GM19023 (cell line): Measurements from ENCODE around the gene OR5AU1.
"Not testable (repeated sequence)": the region's sequence is repeated elsewhere in the genome, so short reads cannot be mapped to it uniquely, and the experiment has no call there.

Experiments
- ATAC-seq: cut with Tn5 transposase; IDR thresholded peaks from one replicate; pipeline ENCODE4 v1.9.1; 2021; ENCODE audit warnings: mild to moderate bottlenecking, moderate library complexity; ENCODE audit not compliant: unreplicated experiment

OR5AU1 gene

DNA sequence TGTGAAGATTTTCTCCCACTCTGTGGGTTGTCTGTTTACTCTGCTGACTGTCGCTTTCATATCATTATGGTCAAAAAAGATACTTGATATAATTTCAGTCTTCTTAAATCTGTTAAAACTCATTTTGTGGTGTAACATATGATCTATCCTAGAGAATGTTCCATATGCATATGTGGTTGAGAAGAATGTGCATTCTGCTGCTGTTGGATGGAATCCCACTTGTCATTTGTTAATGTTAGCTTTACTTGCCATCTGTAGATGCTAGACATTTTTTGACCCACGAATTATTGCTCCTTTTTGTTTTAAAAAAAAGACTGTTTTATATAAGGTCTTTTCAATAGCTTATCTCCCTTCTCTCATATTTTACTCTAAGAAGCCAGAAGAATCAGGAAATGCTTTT lies 26.3 kb upstream of the OR5AU1 start:
- ATAC-seq, result no peak

DNA sequence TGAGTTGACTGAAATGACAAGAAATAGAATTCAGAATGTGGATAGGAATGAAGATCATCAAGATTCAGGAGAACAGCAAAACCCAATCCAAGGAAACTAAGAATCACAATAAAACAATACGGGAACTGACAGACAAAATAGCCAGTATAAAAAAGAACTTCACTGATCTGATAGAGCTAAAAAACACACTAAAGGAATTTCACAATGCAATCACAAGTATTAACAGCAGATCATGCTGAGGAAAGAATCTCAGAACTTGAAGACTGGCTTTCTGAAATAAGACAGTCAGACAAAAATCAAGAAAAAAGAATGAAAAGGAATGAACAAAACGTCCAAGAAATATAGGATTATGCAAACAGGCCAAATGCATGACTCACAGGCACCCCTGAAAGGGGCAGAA lies 15.3 kb upstream of the OR5AU1 start:
- ATAC-seq, result no peak

GRCh38 chr14:21169573-21169972 lies 13.7 kb upstream of the OR5AU1 start:
- no peak for ATAC-seq

- no peak for ATAC-seq
Observed at GRCh38 chr14:21168055-21168454, 12.2 kb upstream of the OR5AU1 start.

DNA sequence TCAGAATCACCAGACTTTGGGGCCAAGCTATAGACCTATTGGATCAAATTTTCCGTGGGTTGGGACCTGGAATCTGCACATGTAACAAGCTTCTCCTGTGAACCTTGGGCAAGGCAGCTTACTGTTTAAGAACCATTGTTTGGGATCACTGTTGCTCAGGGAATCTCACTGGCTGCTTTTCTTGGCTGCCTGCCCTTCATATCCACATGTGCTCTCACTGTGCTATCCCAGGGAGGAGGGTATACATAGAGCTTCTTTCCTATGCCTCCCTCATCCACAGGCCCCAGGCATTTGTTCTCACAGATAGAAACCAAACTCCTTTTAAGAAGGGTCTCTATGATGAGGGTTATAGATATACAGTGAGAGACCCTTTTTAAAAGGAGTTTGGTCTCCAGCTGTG lies 9.8 kb upstream of the OR5AU1 start:
- not testable (repeated sequence) for ATAC-seq

- not testable (repeated sequence) for ATAC-seq
Observed at GRCh38 chr14:21165002-21165605, 9.2 kb upstream of the OR5AU1 start.

- no peak for ATAC-seq
Observed at GRCh38 chr14:21163871-21164291, 8.0 kb upstream of the OR5AU1 start.

DNA sequence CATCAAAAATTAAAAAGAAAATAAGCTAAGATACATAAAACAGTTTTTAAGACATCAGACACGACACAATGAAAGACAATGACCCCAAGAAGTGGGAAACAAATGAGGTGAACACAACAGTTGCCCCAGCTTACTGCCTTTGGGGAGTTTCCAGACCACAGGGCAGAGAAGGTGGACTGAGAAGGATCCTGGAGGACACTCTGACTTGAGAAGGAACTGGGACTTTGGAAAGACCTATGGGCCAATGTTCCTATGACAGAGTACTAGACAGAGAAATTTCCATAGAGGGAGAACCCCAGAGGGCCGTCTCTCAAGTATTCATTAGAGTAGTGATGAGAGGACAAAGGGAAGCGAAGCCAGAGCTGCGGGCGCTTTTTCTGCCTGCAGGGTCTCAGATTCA lies 6.2 kb upstream of the OR5AU1 start:
- no peak for ATAC-seq

GRCh38 chr14:21160061-21160610 lies 4.3 kb upstream of the OR5AU1 start:
- ATAC-seq, result no peak

DNA sequence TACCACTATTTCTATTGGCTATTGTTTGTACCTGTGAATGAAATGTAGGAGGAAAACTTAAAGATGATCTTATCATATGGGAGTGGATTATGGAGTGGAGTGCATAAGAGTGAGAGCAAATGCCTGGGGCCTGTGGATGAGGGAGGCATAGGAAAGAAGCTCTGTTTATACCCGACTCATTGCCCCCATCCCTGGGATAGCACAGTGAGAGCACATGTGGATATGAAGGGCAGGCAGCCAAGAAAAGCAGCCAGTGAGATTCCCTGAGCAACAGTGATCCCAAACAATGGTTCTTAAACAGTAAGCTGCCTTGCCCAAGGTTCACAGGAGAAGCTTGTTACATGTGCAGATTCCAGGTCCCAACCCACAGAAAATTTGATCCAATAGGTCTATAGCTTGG lies 2.3 kb upstream of the OR5AU1 start:
- not testable (repeated sequence) for ATAC-seq

DNA sequence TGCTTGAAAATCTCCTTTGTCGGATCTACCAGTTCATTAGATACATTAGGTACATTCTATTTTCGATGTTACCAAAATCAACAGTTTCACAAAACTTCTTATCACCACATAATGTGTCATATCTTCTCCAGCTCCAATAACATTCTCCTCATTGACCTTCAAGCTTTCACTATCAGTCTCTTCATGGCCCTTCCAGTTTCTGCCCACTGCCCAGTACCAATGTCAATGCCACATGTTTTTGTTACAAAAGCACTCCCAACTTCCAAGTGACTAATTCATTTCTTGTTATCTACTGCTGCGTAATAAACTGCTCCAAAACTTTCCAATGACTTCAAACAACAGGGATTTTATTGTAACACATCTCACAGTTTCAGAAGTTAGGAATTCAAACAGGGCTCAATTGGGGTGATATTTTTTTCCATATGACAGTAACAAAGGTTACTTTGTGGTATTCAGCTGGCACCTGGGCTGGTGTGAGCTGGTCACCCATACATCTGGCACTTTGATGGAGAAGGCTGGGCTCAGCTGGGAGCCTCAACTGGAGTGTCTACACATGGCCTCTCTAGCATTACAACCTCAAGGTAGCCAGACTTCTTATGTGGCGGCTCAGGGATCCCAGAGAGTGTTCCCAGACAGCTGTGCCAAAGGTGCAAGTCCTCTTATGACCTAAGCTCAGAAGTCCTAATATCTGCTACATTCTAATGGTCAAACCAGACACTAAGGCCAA lies 6.1 kb downstream of the OR5AU1 start:
- ATAC-seq, result no peak

- no peak for ATAC-seq
Observed at GRCh38 chr14:21145437-21145836, 10.4 kb downstream of the OR5AU1 start.

DNA sequence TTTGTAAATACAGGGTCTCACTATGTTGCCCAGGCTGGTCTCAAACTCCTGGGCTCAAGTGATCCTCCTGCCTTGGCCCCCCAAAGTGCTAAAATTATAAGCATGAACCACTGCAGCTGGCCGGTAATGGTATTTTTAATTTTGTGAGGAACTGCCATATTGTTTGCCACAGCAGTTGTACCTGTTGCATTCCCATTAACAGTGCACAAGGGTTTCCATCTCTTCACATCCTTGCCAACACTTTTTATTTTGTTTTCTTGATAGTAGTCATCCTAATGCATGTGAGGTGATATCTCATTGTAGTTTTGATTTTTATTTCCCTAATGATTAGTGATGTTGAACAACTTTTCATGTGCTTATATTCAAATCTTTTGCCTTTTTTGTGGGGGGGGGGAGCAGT lies 13.5 kb downstream of the OR5AU1 start:
- ATAC-seq, result no peak

DNA sequence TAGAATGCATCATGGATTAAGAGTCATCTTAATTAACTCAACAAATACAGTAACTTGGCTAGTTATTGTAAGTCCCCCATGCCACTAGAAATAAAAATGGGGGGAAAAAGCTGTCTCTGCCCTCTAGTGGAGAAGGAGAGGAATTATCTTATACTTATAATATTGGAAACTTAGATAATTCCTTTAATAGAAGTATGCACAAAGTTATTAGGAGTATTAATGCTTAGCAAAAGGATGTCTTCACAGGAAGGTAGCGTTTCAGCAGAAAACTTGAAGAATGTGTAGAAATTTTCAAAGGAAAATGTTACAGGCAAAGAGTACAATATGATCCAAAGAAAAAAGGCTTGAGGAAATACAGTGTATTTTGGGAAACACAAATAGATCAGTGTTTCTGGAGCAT lies 19.8 kb downstream of the OR5AU1 start:
- ATAC-seq, result no peak

DNA sequence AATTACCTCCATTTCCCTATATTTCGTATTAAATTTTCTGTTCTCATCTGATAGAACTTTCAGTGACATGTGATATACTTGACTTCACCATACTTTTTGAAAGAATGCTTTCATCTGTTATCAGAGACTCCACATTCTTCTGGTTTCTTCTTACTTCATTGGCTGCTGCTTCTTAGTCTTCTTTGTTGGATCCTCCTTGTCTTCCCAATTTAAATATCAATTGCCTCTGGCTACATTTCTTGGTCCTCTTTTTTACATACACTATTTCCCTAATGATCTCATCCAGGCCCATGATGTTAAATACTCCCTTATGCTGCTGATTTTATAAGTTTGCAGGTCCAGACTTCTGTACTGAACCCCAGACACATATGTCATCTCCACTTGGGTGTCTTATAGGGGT lies 22.0 kb downstream of the OR5AU1 start:
- no peak for ATAC-seq

GRCh38 chr14:21123429-21123828 lies 32.4 kb downstream of the OR5AU1 start:
- no peak for ATAC-seq

GRCh38 chr14:21121122-21121521 lies 34.7 kb downstream of the OR5AU1 start:
- ATAC-seq, result no peak

GRCh38 chr14:21120686-21121085 lies 35.2 kb downstream of the OR5AU1 start:
- ATAC-seq, result no peak

DNA sequence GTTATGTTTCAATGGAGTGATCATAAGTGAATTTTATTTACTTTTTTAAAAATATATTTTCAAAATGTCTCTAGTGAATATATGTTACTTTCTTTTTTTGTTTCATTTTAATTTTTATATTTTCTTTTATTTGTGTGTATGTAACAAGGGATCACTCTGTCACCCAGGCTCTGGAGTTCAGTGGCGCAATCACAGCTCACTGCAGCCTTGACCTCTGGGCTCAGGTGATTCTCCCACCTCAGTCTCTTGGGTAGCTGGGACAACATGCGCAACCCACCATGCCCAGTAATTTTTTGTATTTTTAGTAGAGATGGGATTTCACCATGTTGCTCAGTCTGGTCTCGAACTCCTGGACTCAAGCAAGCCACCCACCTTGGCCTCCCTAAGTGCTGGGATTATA lies 36.9 kb downstream of the OR5AU1 start:
- ATAC-seq, result no peak

DNA sequence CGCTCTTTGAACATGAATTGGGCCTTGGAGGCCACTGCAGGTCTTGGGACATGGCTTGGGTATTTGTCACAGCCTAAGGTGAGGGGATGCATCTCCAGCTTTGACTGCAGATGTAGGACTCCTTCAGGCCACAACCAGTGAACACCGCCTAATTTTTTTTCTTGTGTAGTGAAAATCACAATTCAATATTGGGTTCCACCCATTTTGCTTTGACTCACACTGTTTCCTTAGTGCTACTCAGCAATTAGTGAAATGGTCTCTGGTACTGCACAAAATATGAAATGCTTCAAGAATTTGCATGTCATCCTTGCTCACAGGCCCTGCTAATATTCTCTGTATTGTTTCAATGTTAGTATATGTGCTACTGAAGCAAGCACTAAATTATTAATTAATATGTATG lies 42.5 kb downstream of the OR5AU1 start:
- no peak for ATAC-seq

DNA sequence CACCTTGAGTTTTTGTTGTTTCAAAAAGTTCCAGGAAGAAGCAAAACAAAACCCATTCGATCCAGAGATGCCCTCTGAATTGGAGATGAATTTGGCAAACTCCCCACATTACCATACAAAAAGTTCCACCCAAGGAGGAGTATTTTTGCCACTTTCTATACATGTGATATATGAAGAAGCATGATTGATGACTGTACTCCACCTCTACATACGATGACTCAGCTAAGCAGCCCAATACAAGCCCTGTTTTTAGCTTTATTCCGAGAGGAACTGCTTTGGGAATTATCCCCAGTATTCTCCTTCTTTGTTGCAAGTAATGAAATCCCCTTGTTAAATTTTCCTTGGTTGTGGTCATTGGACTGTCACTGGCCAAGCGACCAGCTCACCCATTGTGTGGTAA lies 43.6 kb downstream of the OR5AU1 start:
- ATAC-seq, result no peak

- ATAC-seq, result peak; percentile 61
Observed at GRCh38 chr14:21109377-21110138, 46.3 kb downstream of the OR5AU1 start.
